ENCODE results near the gene CHPF.

The CHPF gene

GRCh38 chr2:219497495-219498279 is 45.9 kb downstream of the CHPF start:
- Mint-ChIP-seq H3K27ac (no peak overlapping the region), H3K36me3 (ENCODE audit: low read depth) (no peaks in the 10 kb centered on the region), H3K9me3 (no peaks in the 10 kb centered on the region), H3K4me3 (peak overlapping the region; percentile 94), H3K4me1 (ENCODE audit: low read depth) (peaks cover 32% of the 10 kb centered on the region), H3K27me3 (peaks cover 40% of the 10 kb centered on the region)

GRCh38 chr2:219496825-219497494 is 46.6 kb downstream of the CHPF start:
- H3K4me1 Mint-ChIP-seq (ENCODE audit: low read depth), result peaks cover 32% of the 10 kb centered on the region
- no peaks in the 10 kb centered on the region for H3K36me3 Mint-ChIP-seq (ENCODE audit: low read depth)
- H3K27me3 Mint-ChIP-seq, result peaks cover 40% of the 10 kb centered on the region
- H3K4me3 Mint-ChIP-seq, result peak overlapping the region; percentile 94
- no peaks in the 10 kb centered on the region for H3K9me3 Mint-ChIP-seq
- no peak overlapping the region for H3K27ac Mint-ChIP-seq

GRCh38 chr2:219496247-219496824 is 47.3 kb downstream of the CHPF start:
- H3K9me3 Mint-ChIP-seq, result no peaks in the 10 kb centered on the region
- H3K27ac Mint-ChIP-seq, result no peak overlapping the region
- no peaks in the 10 kb centered on the region for H3K36me3 Mint-ChIP-seq (ENCODE audit: low read depth)
- peaks cover 40% of the 10 kb centered on the region for H3K27me3 Mint-ChIP-seq
- H3K4me3 Mint-ChIP-seq, result no peak overlapping the region
- H3K4me1 Mint-ChIP-seq (ENCODE audit: low read depth), result peaks cover 32% of the 10 kb centered on the region

- H3K27me3 Mint-ChIP-seq, result peaks cover 40% of the 10 kb centered on the region
- H3K4me1 Mint-ChIP-seq (ENCODE audit: low read depth), result peaks cover 32% of the 10 kb centered on the region
- H3K9me3 Mint-ChIP-seq, result no peaks in the 10 kb centered on the region
- no peak overlapping the region for H3K4me3 Mint-ChIP-seq
- H3K27ac Mint-ChIP-seq, result no peak overlapping the region
- H3K36me3 Mint-ChIP-seq (ENCODE audit: low read depth), result no peaks in the 10 kb centered on the region
Measured at GRCh38 chr2:219495531-219496122, 48.0 kb downstream of the CHPF start.

GRCh38 chr2:219494952-219495530 is 48.6 kb downstream of the CHPF start:
- Mint-ChIP-seq H3K9me3 (no peaks in the 10 kb centered on the region), H3K27ac (no peak overlapping the region), H3K36me3 (ENCODE audit: low read depth) (no peaks in the 10 kb centered on the region), H3K4me3 (no peak overlapping the region), H3K27me3 (peaks cover 40% of the 10 kb centered on the region), H3K4me1 (ENCODE audit: low read depth) (peaks cover 28% of the 10 kb centered on the region)

- Mint-ChIP-seq H3K27me3 (peaks cover 34% of the 10 kb centered on the region), H3K27ac (no peak overlapping the region), H3K4me1 (ENCODE audit: low read depth) (peaks cover 9% of the 10 kb centered on the region), H3K4me3 (no peak overlapping the region), H3K36me3 (ENCODE audit: low read depth) (no peaks in the 10 kb centered on the region), H3K9me3 (no peaks in the 10 kb centered on the region)
Measured at GRCh38 chr2:219493086-219493485, 50.5 kb downstream of the CHPF start.

- Mint-ChIP-seq H3K27ac (no peak overlapping the region), H3K9me3 (no peaks in the 10 kb centered on the region), H3K4me3 (no peak overlapping the region), H3K36me3 (ENCODE audit: low read depth) (no peaks in the 10 kb centered on the region), H3K4me1 (ENCODE audit: low read depth) (peaks cover 4% of the 10 kb centered on the region), H3K27me3 (peaks cover 32% of the 10 kb centered on the region)
Measured at GRCh38 chr2:219492575-219492974, 51.0 kb downstream of the CHPF start.

GRCh38 chr2:219491278-219491963 is 52.2 kb downstream of the CHPF start:
- Mint-ChIP-seq H3K36me3 (ENCODE audit: low read depth) (no peaks in the 10 kb centered on the region), H3K4me3 (no peak overlapping the region), H3K4me1 (ENCODE audit: low read depth) (no peaks in the 10 kb centered on the region), H3K27me3 (peaks cover 25% of the 10 kb centered on the region), H3K27ac (no peak overlapping the region), H3K9me3 (no peaks in the 10 kb centered on the region)

GRCh38 chr2:219490600-219491130 is 52.9 kb downstream of the CHPF start:
- no peak overlapping the region for H3K4me3 Mint-ChIP-seq
- H3K4me1 Mint-ChIP-seq (ENCODE audit: low read depth), result no peaks in the 10 kb centered on the region
- H3K36me3 Mint-ChIP-seq (ENCODE audit: low read depth), result no peaks in the 10 kb centered on the region
- no peaks in the 10 kb centered on the region for H3K9me3 Mint-ChIP-seq
- no peak overlapping the region for H3K27ac Mint-ChIP-seq
- peaks cover 27% of the 10 kb centered on the region for H3K27me3 Mint-ChIP-seq

GRCh38 chr2:219490186-219490585 is 53.4 kb downstream of the CHPF start:
- H3K36me3 Mint-ChIP-seq (ENCODE audit: low read depth), result no peaks in the 10 kb centered on the region
- H3K9me3 Mint-ChIP-seq, result no peaks in the 10 kb centered on the region
- no peak overlapping the region for H3K27ac Mint-ChIP-seq
- peaks cover 27% of the 10 kb centered on the region for H3K27me3 Mint-ChIP-seq
- no peaks in the 10 kb centered on the region for H3K4me1 Mint-ChIP-seq (ENCODE audit: low read depth)
- H3K4me3 Mint-ChIP-seq, result no peak overlapping the region

GRCh38 chr2:219489315-219489714 is 54.3 kb downstream of the CHPF start:
- Mint-ChIP-seq H3K27ac (no peak overlapping the region), H3K9me3 (no peaks in the 10 kb centered on the region), H3K4me3 (no peak overlapping the region), H3K27me3 (peaks cover 22% of the 10 kb centered on the region), H3K36me3 (ENCODE audit: low read depth) (no peaks in the 10 kb centered on the region), H3K4me1 (ENCODE audit: low read depth) (peaks cover under 1% of the 10 kb centered on the region)
